Liver (tissue), 9 donors: ENCODE measurements around the gene MEIG1. TPM values are rescaled to one million over a fixed set of nuclear protein-coding genes. Genes with fewer than 3 reads are reported as not detected.

Experiments used
- DNase-seq: peaks from one replicate; pipeline ENCODE4 v3.0.0-alpha.2; 2017; ENCODE audit warnings: low spot score
- H3K27ac ChIP-seq, 2 donors: one replicate each; pipeline ENCODE4 v1.7.0; 2013; ENCODE audit warnings: inconsistent platforms in 2 of 2, low read length in 2 of 2, control low read depth in 1 of 2, low read depth in 1 of 2, mild to moderate bottlenecking in 1 of 2
- H3K27me3 ChIP-seq, 4 donors: one replicate each; pipeline versions ENCODE4 v1.6.1 to v1.7.0; 2013; ENCODE audit warnings: low read length in 3 of 4, inconsistent platforms in 1 of 4, mild to moderate bottlenecking in 1 of 4, moderate library complexity in 1 of 4; ENCODE audit not compliant: control insufficient read depth in 4 of 4, insufficient read depth in 4 of 4
- H3K36me3 ChIP-seq, 4 donors: one replicate each; pipeline versions ENCODE4 v1.6.1 to v1.7.0; 2013; ENCODE audit warnings: low read length in 3 of 4, mild to moderate bottlenecking in 3 of 4, low read depth in 1 of 4, moderate library complexity in 1 of 4; ENCODE audit not compliant: control insufficient read depth in 4 of 4, insufficient read depth in 3 of 4
- H3K4me1 ChIP-seq, 4 donors: one replicate each; pipeline versions ENCODE4 v1.6.1 to v1.7.0; 2013; ENCODE audit warnings: low read length in 3 of 4, mild to moderate bottlenecking in 3 of 4, moderate library complexity in 1 of 4; ENCODE audit not compliant: control insufficient read depth in 4 of 4, insufficient read depth in 4 of 4
- H3K4me3 ChIP-seq, 3 donors: one replicate each; pipeline versions ENCODE4 v1.6.1 to v1.7.0; 2013; ENCODE audit warnings: low read length in 3 of 3, control low read depth in 1 of 3, low read depth in 1 of 3, mild to moderate bottlenecking in 1 of 3
- H3K9ac ChIP-seq, 2 donors: one replicate each; pipeline ENCODE4 v1.7.0; 2013; ENCODE audit warnings: low read length in 2 of 2, mild to moderate bottlenecking in 2 of 2, moderate library complexity in 2 of 2, control low read depth in 1 of 2, low read depth in 1 of 2
- H3K9me3 ChIP-seq, 4 donors: one replicate each; pipeline versions ENCODE4 v1.6.1 to v1.7.0; 2013; ENCODE audit warnings: low read length in 3 of 4; ENCODE audit not compliant: control insufficient read depth in 4 of 4
- ATF3 ChIP-seq: IDR thresholded peaks from 2 replicates; pipeline ENCODE4 v1.6.1; 2016; ENCODE audit warnings: antibody characterized with exemption
- CTCF ChIP-seq: fragments of 150-350 bp; IDR thresholded peaks from 2 replicates; pipeline ENCODE4 v1.5.1; 2017; ENCODE audit warnings: improper control_type of control experiment, low read depth, low read length; ENCODE audit not compliant: missing input control
- EGR1 ChIP-seq, 2 donors: IDR thresholded peaks; 2 replicates each; pipeline ENCODE4 v1.6.1; 2016 to 2018; ENCODE audit warnings: antibody characterized with exemption in 2 of 2, low read depth in 2 of 2
- FOXA1 ChIP-seq: IDR thresholded peaks from 2 replicates; pipeline ENCODE4 v1.6.1; 2016; ENCODE audit warnings: antibody characterized with exemption
- FOXA2 ChIP-seq: IDR thresholded peaks from 2 replicates; pipeline ENCODE4 v1.6.1; 2016; ENCODE audit warnings: antibody characterized with exemption
- GABPA ChIP-seq, 2 donors: IDR thresholded peaks in 1 of 2; conservative IDR thresholded peaks in 1 of 2; 2 replicates each; pipeline ENCODE4 v1.6.1; 2016; ENCODE audit warnings: antibody characterized with exemption in 2 of 2, mild to moderate bottlenecking in 1 of 2, moderate library complexity in 1 of 2
- HNF4A ChIP-seq, 2 donors: conservative IDR thresholded peaks; 2 replicates each; pipeline ENCODE4 v1.6.1; 2016; ENCODE audit warnings: antibody characterized with exemption in 2 of 2, mild to moderate bottlenecking in 2 of 2
- HNF4G ChIP-seq: IDR thresholded peaks from 2 replicates; pipeline ENCODE4 v1.6.1; 2016; ENCODE audit warnings: antibody characterized with exemption
- JUND ChIP-seq, 2 donors: IDR thresholded peaks; 2 replicates each; pipeline ENCODE4 v1.6.1; 2016; ENCODE audit warnings: antibody characterized with exemption in 2 of 2
- MAX ChIP-seq: IDR thresholded peaks from 2 replicates; pipeline ENCODE4 v1.6.1; 2016; ENCODE audit warnings: antibody characterized with exemption
- NR2F2 ChIP-seq: IDR thresholded peaks from 2 replicates; pipeline ENCODE4 v1.6.1; 2016; ENCODE audit warnings: antibody characterized with exemption
- RAD21 ChIP-seq, 2 donors: IDR thresholded peaks; 2 replicates each; pipeline ENCODE4 v1.6.1; 2016; ENCODE audit warnings: antibody characterized with exemption in 2 of 2, mild to moderate bottlenecking in 2 of 2
- RXRA ChIP-seq, 2 donors: IDR thresholded peaks; 2 replicates each; pipeline ENCODE4 v1.6.1; 2017 to 2018; ENCODE audit warnings: antibody characterized with exemption in 2 of 2, mild to moderate bottlenecking in 1 of 2
- SP1 ChIP-seq: IDR thresholded peaks from 2 replicates; pipeline ENCODE4 v1.6.1; 2018; ENCODE audit warnings: antibody characterized with exemption, mild to moderate bottlenecking
- TAF1 ChIP-seq: conservative IDR thresholded peaks from 2 replicates; pipeline ENCODE4 v1.6.1; 2016; ENCODE audit warnings: antibody characterized with exemption, mild to moderate bottlenecking
- YY1 ChIP-seq: IDR thresholded peaks from 2 replicates; pipeline ENCODE4 v1.6.1; 2016; ENCODE audit warnings: antibody characterized with exemption, mild to moderate bottlenecking
- ZBTB33 ChIP-seq: IDR thresholded peaks from 2 replicates; pipeline ENCODE4 v1.6.1; 2016; ENCODE audit warnings: antibody characterized with exemption
- WGBS: extraction: QIAGEN DNeasy Blood & Tissue Kit; methylation state at CpG from one replicate; pipeline ENCODE4 v1.1.7; 2013; 5-methylcytosine and 5-hydroxymethylcytosine counted together
- polyA plus RNA-seq, 2 donors: library from polyadenylated mRNA; stranded (reverse) in 1 of 2; unstranded in 1 of 2; fragments of 200-250 nt in 1 of 2; fragments of >200 nt in 1 of 2; fragmentation: Nextera tagmentation in 1 of 2; extraction: Ambion mirVana in 1 of 2; gene quantifications; one replicate each; pipeline versions ENCODE4 v1.2.1 to v1.2.3, GENCODE V29; 2013 to 2015
- total RNA-seq, 2 donors: library from RNA; depleted of rRNA; stranded (reverse); fragments of >200 nt; gene quantifications; one replicate each; pipeline ENCODE4 v1.2.3, GENCODE V29; 2014
- TF ChIP-seq, protein P1 (sequence below): IDR thresholded peaks from 2 replicates; pipeline ENCODE4 v1.6.1; 2016; ENCODE audit warnings: antibody characterized with exemption, mild to moderate bottlenecking
- donor health status: healthy.
- donor health status: healthy.
- donor health status: healthy.
- donor health status: healthy.
- donor health status: healthy.

Gene MEIG1
- total and polyA plus RNA-seq, 4 donors = 0.33 TPM; not detected in 3

GRCh38 chr10:14954934-14955333 lies 4.3 kb upstream of the MEIG1 start:
- Histone ChIP-seq H3K27ac (no peak overlapping the region), H3K27me3 (no peaks in the 10 kb centered on the region), H3K9ac (no peak overlapping the region), H3K9me3 (no peaks in the 10 kb centered on the region), H3K36me3 (no peaks in the 10 kb centered on the region), H3K4me3 (no peak overlapping the region), H3K4me1 (peaks cover 2 to 20% (median 4%) of the 10 kb centered on the region in 4 donors)
- WGBS = 96% methylated on average over 19 of the region's 19 CpGs
- TF ChIP-seq, protein P1, sequence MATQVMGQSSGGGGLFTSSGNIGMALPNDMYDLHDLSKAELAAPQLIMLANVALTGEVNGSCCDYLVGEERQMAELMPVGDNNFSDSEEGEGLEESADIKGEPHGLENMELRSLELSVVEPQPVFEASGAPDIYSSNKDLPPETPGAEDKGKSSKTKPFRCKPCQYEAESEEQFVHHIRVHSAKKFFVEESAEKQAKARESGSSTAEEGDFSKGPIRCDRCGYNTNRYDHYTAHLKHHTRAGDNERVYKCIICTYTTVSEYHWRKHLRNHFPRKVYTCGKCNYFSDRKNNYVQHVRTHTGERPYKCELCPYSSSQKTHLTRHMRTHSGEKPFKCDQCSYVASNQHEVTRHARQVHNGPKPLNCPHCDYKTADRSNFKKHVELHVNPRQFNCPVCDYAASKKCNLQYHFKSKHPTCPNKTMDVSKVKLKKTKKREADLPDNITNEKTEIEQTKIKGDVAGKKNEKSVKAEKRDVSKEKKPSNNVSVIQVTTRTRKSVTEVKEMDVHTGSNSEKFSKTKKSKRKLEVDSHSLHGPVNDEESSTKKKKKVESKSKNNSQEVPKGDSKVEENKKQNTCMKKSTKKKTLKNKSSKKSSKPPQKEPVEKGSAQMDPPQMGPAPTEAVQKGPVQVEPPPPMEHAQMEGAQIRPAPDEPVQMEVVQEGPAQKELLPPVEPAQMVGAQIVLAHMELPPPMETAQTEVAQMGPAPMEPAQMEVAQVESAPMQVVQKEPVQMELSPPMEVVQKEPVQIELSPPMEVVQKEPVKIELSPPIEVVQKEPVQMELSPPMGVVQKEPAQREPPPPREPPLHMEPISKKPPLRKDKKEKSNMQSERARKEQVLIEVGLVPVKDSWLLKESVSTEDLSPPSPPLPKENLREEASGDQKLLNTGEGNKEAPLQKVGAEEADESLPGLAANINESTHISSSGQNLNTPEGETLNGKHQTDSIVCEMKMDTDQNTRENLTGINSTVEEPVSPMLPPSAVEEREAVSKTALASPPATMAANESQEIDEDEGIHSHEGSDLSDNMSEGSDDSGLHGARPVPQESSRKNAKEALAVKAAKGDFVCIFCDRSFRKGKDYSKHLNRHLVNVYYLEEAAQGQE = no peak
- no peak for TF ChIP-seq ATF3
- no peak for TF ChIP-seq JUND (IDR thresholded peaks at IDR 0.05)
- no peak for TF ChIP-seq EGR1 (IDR thresholded peaks at IDR 0.05; ENCODE audit: low read depth in 2 of 2)
- TF ChIP-seq CTCF = no peak
- no peak for TF ChIP-seq GABPA (IDR thresholded peaks at IDR 0.05 in 1 of 2, conservative IDR thresholded peaks at IDR 0.05 in 1 of 2)
- TF ChIP-seq RXRA (IDR thresholded peaks at IDR 0.05) = no peak
- no peak for TF ChIP-seq FOXA1
- no peak for TF ChIP-seq HNF4A (conservative IDR thresholded peaks at IDR 0.05)
- TF ChIP-seq ZBTB33 = no peak
- no peak for TF ChIP-seq NR2F2
- no peak for TF ChIP-seq FOXA2
- TF ChIP-seq YY1 = no peak
- TF ChIP-seq RAD21 (IDR thresholded peaks at IDR 0.05) = no peak
- no peak for TF ChIP-seq TAF1
- TF ChIP-seq HNF4G = no peak
- TF ChIP-seq MAX = no peak
- TF ChIP-seq SP1 = no peak
- DNase-seq = no peak
